Daoy (cell line): ENCODE data around the gene INO80. TPM values are rescaled to one million over a fixed set of nuclear protein-coding genes. Genes with fewer than 3 reads are reported as not detected.

Experiments
- DNase-seq: peaks from one replicate; pipeline ENCODE4 v3.0.0-alpha.2; 2015; ENCODE audit warnings: low read depth
- total RNA-seq: library from RNA; depleted of rRNA; stranded (reverse); fragments of >200 nt; shearing (Covaris generic); gene quantifications from 2 replicates; pipeline ENCODE4 v1.2.3, GENCODE V29; 2014

The INO80 gene
- total RNA-seq, 1 experiment from 2014 or later, result 19.4 TPM

DNA sequence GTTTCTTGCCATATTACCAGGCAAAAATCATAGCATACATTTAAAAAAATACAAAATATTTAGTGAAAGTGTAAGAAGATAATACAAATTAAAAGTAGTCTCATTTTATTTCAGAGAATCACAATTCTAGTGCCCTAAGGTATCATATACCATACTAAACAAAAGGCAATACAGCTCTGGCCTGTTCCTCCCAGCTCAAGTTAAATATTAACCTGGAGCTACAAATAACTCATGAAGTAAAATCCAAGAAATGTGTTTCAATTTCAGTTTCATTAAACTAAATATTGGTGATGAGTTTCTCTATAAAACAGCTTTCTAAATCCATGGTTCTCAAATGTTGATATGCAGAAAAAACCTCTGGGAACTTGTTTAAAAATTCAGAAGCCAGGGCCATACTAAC, 67.7 kb downstream of the INO80 start:
- DNase-seq, result no peak

DNA sequence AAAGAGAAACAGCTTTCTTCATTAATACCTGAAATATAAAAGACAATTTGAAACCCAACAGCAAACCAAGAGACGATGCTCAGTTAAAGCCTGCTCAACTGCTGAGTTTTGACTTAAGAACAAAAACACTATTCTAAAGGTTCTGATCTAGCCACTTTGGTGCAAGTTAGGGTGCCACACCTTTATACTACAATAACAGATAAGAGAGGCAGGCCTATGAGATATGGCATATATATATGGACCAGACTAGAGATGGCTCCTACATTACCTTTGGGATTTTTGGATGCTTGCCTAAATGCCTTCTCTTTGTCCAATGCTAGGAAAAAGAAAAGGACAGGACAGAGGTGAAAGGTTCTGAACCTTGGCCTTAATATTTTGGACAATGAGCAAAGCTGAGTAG, 68.6 kb downstream of the INO80 start:
- DNase-seq, result no peak

DNA sequence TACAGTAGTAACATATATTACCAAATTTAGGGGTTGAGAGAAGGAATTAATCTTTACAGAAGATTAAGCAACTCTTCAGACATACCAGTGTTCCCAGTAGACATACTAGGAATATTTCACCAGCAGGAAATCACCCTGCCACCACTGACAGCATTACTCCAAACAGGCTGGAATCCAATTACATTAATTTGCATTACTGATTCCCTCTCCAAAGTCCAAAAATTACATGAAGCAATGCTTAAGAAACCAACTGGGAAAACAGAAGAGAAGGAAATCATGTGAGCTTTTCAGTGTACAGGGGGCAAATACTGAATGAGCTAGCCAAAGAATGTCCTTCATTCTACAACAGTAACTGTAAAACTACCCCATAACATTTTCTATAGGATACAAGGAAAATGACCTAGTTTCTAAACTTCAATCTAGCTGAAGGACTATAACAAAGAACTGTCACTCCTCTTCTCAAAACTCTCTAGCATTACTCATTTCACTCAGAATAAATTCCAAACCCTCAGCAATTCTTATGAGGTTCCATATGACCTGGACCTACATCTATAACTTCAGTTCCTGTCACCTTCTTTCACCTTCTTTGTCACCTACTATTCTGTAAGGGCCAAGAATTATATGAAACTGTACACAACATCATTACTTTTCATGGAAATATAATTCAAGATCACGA, 72.7 kb downstream of the INO80 start:
- DNase-seq, result no peak

DNA sequence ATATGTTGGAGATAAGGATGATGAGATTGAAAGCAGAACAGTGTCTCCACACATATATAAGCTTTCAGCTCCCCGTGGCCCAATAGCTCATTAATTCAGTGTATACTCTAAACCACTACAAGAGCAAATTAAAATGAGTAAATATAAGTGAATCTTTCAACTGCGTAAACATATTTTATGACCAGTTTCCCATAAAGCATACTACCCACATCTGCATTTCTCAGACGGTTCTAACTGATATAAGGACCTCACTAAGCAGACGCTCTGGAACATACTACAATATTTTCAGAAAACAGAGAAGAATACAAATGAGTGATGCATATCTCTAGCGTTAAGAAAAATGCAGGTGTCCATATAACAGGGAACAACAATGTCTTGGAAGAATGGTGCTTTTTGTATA, 73.2 kb downstream of the INO80 start:
- DNase-seq, result no peak

DNA sequence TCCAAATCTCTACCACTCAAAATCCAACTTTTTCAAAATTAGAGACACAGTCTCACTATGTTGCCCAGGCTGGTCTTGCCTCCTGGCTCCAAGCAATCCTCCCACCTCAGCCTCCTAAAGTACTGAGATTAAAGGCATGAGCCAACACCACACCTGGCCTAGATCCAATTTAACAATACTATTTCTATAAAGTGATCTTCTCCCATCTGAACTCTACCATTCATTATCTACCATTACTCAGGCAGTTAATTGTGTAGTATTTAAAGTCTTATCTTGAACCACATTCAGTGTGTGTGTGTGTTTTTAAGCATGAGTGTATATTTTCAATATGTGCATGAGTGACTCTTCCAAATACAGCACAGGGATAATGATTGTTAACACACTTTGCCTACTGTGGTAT, 77.0 kb downstream of the INO80 start:
- DNase-seq, result no peak

DNA sequence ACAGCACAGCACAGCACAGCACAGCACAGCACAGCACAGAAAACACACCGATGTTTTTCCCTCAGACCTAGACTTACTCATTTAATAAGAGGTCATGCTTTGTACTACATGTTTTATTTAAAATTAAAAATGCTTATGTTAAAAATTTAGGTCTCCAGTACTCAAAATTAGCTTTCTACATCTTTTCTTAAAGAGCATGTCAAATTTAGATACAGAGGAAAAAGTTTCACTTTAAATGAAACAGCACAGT, 84.1 kb downstream of the INO80 start:
- DNase-seq, result no peak

DNA sequence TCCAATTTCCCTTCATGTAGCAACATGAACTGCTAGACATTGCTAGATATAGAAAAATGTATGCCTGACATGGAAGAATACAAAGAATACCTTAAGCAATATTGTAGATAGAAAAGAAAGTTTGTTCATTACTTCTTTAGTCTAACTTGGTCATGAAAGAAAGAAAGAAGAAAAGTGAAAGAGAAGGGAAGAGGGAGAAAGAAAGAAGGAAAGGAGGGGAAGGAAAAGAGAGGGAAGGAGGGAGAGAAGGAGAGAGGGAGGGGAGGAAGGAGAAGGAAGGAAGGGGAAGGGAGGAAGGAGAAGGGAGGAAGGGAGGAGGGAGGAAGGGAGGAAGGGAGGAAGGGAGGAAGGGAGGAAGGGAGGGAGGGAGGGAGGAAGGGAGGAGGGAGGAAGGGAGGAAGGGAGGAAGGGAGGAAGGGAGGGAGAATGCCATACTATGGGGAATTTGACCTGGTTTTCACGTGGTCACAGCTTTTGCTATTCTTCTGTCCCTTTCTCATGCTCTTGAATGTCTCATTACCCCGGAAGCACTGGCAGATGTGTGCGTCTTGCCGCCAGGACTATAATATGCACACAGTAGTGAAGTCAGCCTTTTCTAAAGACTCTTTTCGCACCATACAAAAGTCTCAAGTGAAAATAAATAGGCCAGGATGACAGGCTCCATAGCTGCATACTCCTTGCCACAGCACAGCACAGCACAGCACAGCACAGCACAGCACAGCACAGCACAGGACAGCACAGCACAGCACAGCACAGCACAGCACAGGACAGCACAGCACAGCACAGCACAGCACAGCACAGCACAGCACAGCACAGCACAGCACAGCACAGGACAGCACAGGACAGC, 84.6 kb downstream of the INO80 start:
- DNase-seq, result no peak

DNA sequence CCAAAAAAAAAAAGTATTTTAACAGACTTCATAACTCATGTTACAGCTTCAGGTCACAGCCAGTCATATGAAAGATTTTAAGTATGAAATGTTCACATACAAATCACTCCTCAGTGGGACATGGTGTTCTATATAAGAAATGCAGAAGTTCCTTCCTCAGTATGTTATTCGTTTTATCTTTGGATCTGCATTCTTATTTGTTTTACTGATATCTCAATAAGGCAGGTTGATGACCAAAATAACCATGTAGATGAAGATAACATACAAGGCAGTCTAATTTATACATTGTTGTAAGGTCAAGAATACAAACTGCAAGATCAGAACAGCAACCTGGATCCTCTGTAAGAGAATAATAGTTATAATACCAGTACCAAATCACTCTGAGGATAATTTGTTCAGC, 87.2 kb downstream of the INO80 start:
- DNase-seq, result no peak

DNA sequence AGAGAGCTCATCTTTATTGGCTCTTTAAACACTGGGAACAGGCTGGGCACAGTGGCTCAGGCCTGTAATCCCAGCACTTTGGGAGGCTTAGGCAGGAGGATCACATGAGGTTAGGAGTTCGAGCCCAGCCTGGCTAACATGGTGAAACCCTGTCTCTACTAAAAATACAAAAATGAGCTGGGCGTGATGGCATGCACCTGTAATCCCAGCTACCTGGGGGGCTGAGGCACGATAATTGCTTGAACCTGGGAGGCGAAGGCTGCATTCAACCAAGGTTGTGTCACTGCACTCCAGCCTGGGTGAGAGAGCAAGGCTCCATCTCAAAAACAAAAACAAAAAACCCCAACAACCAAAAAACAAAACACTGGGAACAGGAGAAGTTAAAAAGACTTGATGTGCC, 90.7 kb downstream of the INO80 start:
- no peak for DNase-seq

DNA sequence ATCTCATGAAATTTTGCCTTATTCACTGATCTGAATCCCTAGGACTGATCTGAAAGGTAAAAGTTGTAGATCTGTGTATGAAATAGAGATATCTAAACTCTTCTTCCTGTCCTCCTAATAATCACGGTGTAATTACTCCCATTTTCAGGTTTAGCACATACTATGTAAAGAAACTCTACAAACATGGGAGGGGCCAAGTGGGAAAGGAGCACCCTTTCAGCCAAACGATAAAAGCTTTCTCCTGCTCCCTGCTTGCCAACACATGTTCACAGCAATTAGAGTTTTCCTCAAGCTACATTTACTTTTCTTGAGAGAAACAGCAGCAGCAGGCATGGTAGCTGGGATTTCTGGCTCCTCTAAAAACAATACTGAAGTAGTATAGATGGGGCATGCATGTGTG, 91.2 kb downstream of the INO80 start:
- DNase-seq, result no peak

DNA sequence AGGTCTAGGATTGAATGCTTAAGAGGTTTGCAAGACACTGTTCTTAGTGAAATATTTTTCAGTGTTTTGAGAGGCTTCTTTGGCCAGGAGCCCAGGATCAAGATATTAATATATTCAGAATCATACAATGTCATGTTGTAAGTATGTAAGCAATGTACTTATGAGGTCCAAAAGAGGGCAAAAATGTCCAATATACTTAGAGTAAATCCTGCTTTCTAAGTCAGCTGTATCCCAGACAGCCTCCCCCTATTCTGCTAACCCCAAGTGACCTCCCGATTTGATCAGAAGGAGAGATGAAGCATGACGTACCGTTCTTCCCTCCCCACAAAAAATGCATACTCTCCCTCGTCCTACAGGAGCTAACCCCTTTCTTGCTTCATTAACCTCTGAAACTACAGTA, 91.9 kb downstream of the INO80 start:
- DNase-seq, result no peak

DNA sequence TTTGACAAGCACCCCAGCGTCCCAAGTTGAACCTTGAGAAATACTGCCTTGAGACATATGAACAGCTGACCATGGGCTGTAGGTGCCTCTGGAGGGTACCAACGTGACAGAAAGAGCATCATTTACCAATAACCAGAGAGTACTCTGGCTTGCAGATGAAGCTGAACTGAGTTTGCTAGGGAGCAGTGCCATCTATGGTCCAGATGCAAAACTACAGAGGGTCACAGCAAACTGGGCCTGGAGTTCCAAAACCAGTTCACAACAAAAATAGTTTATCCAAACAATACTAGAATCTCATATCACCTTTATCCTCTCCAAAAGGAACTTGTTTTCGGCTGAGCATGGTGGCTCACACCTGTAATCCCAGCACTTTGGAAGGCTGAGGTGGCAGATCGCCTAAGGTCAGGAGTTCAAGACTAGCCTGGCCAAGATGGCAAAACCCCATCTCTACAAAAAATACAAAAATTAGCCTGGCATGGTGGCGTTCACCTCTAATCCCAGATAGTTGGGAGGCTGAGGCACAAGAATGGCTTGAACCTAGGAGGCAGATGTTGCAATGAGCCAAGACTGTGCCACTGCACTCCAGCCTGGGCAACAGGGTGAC, 93.5 kb downstream of the INO80 start:
- DNase-seq, result peak; percentile 8

DNA sequence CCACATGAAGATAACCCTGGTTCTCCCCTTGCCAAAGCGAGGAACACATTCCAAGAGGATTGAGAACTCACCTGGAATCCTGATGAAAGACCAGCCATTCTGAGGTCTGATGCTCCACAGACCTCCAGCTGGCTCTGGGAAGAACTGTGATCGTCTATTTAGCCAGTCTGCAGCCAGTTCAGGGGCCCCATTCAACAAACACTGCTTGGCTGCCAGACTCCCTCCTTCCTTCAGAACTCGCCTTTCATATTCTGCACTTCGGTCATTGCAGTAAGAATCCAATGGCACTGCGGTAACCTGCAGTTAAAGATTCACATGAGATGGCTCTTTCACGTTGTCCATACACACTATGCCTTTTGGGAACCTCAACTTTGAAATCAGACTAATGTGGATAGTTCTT, 95.3 kb downstream of the INO80 start:
- no peak for DNase-seq

DNA sequence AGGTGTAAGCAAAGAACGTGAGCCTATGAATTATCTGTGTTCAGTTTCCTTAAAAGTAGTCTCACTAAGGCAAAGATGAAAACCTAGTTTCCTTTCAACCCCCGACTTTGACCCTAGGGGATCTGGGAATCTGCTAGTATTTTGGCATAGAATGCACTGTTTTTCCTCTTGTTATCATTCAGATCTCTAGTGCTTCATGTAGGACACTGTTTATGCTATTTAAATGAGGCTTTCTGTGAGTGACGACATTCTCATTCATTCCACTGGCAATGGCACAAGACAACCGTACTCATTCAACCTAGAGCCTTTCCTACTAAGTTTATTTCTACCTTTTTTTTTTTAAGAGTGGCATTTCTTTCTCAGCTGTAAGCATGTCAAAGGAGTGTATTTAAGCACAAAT, 95.8 kb downstream of the INO80 start:
- DNase-seq, result no peak

DNA sequence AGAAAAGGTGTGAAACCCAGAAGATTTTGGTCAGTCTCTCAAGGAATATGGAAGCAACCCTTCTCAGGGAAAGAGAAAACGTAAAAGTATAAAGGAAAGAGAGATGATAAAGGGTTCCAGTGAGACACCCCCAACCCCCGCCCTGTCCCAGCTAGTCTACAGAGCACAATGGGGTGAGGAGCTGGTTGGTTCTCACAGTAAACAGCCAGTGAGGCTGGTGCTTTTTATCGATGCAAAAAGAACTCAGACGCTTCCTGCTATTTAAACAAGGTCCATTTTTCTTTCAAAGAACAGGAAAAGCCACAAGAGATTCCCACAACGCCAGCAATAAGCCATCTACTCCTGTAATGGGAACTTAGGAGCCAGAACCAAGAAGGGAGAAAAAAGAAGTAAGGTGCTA, 96.9 kb downstream of the INO80 start:
- no peak for DNase-seq

DNA sequence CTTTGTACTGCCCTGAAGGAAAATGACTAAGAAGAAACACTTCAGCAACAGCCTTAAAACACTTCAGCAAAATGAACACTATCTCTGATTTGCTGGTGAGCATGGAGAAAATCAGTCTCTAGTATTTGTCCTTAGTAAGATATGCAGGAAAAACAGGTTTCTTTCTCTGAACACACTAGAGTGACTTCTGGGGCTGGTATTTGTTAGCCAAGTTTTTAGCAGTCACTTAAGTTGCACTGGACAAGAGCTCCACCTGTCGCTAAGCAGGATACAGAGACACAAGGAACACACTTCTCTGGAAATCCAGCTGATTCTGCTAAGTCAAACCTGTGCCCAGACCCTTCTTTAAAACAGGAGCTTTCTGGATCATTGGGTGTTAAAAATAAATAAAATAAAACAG, 97.5 kb downstream of the INO80 start:
- DNase-seq, result no peak

DNA sequence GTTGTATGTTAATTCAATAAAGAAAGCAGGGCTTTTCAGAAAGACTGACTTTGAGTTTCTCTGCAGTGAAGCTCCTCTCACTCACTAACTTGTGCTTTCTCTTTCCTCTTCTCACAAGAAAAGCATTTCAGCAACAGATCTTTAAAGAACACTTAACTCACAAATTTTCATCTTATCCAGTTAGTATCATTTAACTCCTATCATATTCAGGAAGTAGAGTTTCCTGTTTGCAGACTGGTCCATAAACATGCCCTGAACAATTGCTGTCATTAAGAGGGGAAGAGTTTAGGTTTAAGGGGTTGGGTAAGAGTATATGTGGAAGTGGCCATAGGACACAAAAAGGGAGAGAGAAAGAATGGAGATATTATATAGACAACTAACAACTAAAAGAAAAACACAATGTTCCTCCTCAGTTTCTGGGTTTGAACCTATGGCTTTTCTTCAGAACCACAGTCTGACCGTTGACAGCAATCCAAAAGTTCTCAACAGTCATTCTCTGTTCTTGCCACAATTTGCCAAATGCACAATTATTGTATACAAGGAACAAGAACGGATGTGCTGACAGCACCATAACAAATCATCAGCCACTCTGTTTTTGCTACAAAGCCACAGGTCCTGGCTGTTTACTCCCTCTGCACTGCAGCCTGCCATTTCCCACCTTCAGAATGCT, 98.9 kb downstream of the INO80 start:
- no peak for DNase-seq

DNA sequence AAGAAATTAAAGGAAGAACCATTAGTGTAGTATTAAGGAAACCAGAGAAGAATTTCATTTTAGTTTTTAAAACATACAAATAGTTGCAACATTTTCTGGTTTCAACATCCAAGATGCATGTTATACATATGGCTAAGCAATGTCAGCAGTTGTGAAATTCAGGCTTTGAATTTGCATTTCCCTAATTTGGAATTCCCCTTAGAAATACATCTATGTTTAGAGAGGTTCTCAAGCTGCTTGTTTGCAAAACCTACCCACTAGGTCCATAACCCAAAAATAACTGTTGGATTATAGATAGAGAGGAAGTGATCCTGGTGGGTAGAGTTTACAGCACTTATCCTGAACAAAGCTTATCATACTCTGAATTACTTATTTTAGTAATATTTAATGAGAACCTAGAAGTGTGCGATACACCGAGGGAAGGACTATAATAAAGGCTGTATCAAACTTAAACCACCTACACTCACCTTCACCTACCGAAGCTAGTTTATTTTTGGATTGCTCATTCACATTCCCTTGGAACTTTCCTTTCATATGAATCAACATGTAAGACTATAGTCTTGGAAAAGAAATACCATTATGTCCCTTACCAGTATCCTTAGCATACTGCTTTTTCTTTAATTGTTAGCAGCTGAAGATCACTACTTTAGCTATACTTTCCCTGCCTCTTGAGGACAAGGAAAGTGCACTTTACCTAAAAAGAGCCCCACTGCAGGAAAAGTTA, 102.2 kb downstream of the INO80 start:
- DNase-seq, result no peak

DNA sequence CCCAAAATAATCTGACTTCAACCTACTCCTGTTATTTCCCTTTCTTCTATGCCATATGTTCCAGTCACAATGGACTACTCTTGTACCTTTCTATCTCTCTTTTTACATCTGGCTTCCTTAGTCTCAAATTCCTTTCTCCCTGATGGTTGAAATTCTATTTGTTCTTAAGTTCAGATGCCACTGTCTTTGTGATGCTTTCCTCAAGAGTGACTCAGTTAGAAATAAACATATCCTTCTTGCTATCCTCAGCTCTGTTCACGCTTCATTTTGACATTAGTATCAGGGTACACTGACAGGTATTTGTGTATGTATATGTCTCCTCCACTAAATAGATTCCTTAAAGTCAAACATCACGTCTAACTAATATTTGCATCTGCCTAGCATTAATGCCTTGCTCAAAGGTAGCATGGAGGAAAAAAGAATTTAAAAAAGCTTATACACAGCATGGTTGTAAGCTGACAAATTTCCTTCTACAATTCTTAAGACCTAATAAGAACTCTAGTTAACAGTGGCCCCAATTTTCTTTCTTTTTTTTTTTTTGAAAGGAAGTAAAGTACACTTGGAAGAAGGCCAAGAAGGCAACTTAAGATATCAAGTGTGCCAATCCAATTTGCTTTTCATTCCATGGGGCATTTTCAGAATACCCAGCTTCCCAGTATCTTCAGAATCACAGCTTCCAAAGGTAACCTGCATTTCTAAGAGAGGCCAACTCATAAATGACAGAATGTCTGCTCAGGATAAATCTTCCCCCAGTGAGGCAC, 104.8 kb downstream of the INO80 start:
- DNase-seq, result no peak

DNA sequence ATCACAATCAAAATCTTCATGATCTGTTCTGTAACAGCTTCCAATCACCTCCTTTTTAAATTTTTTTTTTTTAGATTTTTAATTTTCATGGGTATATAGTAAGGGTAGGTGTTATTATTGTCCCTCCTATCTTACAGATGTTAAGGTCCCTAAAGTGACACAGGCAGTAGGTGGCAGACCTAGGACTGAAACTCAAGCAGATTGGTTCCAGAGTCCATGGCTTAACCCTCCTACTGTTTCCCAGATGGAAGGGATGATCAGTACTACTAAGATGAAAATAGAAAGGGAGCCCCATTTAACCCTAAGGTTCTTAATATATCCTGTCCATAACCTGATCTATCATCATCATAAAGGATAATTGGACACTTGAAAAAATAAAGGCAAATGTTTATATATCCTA, 105.7 kb downstream of the INO80 start:
- no peak for DNase-seq

DNA sequence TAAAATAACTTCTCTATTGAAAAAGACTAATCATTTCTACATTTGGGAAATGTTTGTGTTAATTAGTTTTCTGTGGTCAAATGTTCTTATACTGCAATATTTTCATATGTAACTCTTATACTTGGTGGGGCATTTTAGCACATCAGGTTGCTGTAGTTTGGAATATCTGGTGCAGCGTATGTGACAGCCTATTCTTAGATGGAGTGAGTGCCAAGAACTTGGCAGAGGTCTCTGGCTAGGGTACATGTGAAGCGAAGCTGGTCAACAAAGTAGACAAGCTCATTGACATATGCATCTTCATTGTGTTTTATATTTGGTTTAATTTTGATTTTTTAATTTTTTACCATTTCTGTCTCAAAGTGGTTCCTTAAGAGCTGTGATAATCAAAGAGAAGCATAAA, 109.6 kb downstream of the INO80 start:
- DNase-seq, result no peak
